Activated effector memory CD4-positive, alpha-beta T cell treated with anti-CD3 and anti-CD28 coated beads, Interleukin-2, amount 50 U/mL, for 16 hours (primary cell): ENCODE data around the gene TDP2.
"Not testable (repeated sequence)": the region's sequence is repeated elsewhere in the genome, so short reads cannot be mapped to it uniquely, and the experiment has no call there.

Source experiments
- DNase-seq: peaks from one replicate; pipeline ENCODE4 v3.0.0-alpha.2; 2020

The TDP2 gene

GRCh38 chr6:24644377-24644776 lies 22.3 kb downstream of the TDP2 start:
- DNase-seq: no peak

GRCh38 chr6:24643920-24644319 lies 22.8 kb downstream of the TDP2 start:
- no peak for DNase-seq

GRCh38 chr6:24642061-24642460 lies 24.6 kb downstream of the TDP2 start:
- DNase-seq: no peak

- DNase-seq: not testable (repeated sequence)
These were observed 26.1 kb downstream of the TDP2 start for GRCh38 chr6:24640631-24641030.

DNA sequence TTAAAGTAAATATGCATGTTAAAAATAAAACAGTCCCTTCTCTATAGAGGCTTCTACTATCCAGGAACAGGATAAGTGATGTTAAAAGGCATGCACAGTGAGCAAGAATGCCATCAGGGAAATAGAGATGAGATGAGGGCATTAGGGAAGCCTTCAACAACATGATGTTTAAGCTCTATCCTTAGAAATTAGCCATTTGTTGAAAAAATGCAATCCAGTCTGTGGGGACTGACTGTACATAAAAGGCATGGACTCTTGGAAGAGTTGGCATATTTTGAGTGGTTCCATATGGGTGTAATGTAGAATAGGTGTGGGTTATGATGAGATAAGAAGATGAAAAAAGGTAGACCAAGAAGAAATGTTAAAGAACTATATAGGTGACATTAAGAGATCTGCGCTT lies 26.5 kb downstream of the TDP2 start:
- DNase-seq: no peak

- no peak for DNase-seq
These were observed 30.0 kb downstream of the TDP2 start for GRCh38 chr6:24636681-24637080.

DNA sequence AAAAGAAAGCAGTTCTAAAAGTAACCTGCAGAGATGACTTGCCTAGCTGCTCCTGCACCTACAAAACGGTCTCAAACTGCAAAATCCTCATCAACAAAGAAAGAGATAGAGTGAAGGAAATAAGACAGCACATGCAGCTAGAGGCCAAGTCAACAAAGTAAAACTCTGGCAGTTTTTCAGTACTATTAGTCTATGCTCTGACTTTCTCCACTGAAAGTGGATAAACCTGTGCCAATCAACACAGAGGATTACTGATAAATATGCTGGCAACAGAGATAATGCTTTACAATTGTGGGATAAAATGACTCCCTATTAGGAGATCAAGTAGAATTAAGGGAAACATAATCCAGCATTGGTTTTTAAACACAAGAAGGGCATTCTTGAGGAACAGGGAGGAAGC lies 34.1 kb downstream of the TDP2 start:
- DNase-seq: no peak

DNA sequence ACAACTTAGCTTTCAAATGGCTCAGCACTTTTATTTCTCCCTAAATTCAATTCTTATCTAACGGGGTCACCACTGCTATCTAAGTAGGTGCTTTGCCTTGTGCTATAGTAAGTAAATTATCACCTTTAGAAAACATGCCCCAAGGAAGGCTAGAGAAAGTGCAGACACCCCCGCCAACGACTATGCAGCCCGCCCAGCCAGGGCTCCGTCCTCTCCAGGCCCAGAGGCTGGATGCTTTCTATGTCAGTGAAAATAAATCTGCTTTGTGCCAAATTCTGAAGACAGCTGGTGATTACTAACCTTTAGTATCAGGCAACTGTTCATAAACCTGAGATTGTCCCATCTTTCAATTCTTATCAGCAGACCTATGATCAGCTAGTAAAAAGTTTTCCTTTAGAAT lies 35.0 kb downstream of the TDP2 start:
- no peak for DNase-seq

DNA sequence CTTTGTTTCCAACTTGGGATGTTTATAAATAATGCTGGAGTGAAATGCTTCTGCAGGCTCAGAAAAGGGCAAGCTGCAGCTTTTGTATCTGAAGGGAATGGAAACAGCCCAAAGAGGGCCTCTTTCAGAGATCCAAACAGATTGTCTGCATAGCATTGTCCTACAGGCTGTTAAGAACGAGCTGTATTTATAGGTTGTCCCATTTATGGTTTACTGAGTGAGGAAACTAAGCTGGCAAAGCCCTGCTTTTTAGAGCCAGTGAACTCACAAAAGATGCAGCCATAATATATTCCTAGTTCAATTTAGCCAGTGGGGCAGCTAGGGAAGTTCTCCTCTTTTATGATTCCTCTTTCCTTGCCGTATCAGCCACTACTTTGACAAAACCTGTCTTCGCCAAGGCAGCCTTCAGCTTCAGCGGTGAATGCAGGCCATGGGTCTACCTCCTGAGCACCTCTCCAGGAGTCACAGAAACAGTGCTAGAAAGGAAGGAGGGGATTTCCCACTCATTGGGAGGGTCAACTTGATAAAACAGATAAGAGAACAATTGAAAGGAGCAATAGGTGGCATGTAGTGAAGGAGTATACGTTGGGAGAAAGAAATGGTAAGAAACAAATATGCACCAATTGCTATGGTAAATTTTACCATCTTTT lies 35.7 kb downstream of the TDP2 start:
- no peak for DNase-seq

DNA sequence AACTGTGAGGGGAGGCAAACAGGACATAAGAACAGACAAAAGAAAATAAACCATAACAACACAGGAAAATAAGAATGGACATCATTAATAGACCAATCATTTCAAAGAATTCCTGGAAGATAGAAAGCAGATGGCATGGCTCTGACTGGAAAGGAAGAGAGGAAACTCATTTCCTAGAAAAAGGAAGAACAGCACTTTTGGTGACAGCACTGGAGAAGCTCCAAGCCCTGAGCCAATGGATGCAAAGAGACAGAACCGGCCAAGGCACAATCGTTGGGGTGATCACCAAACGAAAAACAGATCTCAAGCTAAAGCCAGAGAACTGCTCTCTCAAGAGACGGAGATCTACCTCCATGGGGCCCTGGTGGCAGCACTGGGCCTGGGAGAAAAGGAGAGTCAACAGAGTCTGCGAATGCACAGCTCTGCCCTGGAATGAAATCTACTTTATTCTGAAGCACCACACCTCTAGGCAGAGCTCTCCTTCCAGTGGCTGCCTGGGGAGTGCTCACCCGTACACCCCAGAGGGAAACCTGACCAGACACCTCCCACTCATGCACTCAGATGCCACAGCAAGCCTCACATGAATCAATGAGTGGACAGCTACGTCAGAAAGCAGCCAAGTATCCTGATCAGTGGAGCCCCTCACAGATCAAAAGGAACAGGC lies 44.9 kb downstream of the TDP2 start:
- no peak for DNase-seq

DNA sequence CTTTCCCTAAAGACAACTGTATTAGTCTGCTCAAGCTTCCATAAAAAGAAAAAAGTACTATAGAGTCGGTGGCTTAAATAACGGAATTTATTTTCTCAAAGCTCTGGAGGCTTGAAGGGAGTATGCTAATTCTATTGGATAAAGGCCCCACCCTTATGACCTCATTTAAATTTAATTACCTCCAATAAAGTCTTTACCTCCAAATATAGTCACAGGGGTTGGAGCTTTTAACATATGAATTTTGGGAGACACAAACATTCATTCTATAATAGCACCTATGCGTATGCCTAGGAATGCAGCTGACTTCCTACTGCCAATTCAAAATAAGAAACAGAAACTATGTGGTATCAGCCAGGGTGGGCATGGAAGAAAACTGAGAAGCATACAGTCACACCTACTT lies 46.1 kb downstream of the TDP2 start:
- DNase-seq: no peak

GRCh38 chr6:24619661-24620060 lies 47.0 kb downstream of the TDP2 start:
- DNase-seq: no peak

- no peak for DNase-seq
These were observed 52.1 kb downstream of the TDP2 start for GRCh38 chr6:24614648-24615047.

DNA sequence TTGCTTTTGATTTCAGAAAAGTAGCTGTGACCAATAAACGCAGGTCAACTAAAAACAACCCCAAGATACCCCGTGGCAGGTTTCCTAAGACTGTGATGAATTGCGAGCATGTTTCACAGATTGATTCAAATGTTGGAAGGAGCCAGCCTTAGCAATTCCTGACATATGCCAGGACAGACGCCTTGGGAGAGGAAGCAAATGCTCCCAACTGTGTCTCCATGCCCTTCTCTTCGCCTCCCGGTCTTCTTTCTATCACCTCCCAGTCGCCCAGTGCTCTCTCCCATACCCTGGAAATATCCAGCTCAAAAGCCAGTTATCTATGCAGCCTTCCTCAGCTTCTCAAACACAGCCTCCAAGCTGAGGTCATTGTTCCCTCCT lies 52.7 kb downstream of the TDP2 start:
- no peak for DNase-seq

DNA sequence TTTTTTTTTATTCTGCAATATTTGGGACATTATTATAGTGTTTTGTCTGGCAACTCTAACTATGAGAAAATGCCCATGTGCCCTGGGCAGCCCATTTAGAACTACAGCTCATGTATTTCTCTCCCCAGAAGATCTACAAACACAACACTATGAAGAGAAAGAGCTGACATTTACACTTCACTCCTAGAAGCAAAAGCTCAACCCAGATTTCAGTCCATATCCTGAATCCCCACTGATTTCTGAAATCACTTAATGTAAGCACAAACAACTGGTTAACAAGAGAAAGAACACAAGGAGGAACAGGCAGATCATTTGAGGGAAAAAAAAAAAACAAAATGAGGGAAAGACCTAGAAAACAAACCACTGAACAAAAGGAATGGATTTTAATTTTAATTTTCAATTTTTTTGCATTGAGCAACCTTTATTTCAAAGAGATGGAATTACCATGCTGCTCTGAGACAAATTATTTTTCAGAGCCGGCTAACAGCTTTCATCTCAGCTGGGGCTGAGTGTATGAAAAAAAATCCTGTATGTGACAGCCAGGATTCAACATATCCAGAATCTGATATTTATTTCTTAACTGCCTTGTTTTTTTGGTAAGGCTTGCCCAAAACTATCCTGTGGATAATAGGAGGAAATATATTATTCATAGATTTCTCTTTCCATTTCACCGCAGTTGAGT lies 53.2 kb downstream of the TDP2 start:
- no peak for DNase-seq

- DNase-seq: no peak
These were observed 56.0 kb downstream of the TDP2 start for GRCh38 chr6:24610672-24611071.

DNA sequence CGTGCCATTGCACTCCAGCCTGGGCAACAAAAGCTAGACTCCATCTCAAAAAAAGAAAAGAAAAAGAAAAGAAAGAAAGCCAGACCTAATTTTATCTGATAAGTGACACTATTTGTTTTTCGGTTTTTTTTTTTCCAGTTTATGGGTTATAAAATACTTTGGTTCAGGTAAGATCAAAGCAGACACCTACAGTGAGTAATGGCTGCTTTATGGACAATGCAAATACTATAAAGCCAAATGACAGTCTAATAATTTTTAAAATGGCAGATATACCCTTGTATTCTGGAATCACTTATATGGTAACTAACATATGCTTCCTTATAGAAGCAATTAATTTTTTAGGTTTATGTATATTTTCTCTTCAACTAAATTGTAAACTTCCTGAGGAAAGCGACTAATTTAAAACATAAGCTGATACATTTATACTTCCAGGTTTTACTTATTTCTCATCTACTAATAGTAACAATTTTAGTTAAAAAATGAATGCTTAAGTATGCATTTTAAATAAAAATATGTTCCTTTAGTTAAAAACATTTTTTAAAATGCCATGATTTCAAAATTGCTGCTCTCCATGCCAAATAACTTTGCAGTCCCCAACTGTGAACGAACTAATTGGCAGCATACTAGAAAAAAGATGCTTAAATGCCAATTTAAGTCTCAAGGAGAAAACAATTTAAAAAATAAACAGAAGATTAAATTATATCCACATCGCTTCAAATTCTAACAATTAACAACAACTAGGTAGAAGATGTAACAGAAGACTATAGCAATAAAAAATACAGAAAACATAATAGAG lies 59.2 kb downstream of the TDP2 start:
- no peak for DNase-seq

DNA sequence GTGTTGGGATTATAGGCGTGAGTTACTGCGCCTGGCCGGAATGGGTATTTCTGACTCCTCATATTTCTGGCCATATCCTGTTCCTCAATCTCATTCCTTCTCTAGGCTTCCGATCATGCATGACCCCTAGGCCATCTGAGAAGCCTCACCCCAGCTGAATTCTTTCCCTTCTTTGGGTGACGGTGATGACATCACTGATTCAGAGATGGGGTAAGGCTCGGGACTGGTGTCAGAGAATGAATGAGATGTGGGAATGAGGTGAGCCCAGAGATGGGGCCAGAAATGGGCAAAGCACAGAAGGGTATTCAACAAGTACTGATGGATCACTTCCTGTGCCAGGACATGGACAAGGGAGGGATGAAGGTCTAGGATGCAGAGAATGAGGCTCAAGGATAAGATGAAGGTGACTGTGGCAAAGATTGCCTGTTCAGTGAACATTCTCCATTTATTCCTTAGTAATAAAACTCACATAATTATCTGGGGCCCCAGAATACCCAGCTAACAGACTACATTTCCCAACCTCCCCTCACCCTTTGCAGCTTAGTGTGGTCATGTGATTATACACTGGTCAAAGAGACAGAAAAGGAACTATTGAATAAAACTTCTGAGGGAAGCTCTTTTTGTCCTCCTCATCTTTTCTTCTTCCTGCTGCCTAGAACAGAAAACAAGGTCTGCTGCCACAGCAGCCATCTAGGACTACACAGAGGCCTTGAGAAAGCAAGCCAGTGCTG lies 60.3 kb downstream of the TDP2 start:
- DNase-seq: no peak

- DNase-seq: no peak
These were observed 63.5 kb downstream of the TDP2 start for GRCh38 chr6:24603241-24603640.

DNA sequence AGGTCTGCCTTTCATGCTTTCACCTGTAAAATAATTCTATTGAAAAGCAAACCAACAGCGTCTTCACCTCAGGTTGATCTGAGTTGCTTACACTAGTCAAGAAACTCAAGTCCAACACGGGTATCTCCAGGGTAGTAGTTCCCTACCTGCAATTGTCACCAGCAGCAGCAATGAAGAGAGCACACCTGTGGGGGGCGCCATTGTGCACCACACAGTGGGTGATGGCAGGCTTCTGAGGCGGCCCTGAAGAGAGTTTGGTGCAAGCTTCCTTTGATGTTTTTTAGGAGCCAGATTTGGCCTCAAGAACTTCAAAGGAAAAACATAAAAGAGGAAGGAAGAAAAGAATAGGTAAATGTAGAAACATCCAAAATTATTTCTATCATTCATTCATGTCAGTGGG lies 65.8 kb downstream of the TDP2 start:
- DNase-seq: no peak
